Daoy (cell line): ENCODE measurements around the gene ILK. TPM values are rescaled to one million over a fixed set of nuclear protein-coding genes. Genes with fewer than 3 reads are reported as not detected.

Experiments used
- DNase-seq: peaks from one replicate; pipeline ENCODE4 v3.0.0-alpha.2; 2015; ENCODE audit warnings: low read depth
- total RNA-seq: library from RNA; depleted of rRNA; stranded (reverse); fragments of >200 nt; shearing (Covaris generic); gene quantifications from 2 replicates; pipeline ENCODE4 v1.2.3, GENCODE V29; 2014

The ILK gene
- total RNA-seq, 1 experiment from 2014 or later, result 140 TPM

DNA sequence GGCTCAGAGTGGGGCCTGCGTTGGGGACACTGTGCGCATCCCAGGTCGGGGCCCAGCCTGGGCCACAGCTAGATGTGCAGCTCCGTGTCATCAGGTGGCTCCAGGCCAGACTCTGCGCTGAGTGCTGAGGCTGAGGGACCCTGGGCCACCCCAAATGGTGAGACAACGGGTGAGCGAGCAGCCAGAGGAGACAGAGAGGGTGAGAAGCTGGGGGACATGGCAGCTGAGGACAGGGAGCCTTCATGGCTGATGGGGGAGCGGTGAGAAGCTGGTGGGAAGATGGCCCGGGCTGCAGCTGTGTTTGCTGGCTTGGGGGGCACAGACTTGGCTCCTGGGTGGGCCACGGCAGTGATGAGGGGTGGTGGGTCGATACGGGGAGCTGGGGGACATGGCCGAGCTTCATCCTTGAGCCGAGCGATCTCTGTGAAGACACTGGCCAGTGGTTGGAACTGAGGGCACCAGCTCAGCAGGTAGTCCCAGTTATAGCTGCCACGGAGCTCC, 18.2 kb downstream of the ILK start:
- DNase-seq, result no peak

DNA sequence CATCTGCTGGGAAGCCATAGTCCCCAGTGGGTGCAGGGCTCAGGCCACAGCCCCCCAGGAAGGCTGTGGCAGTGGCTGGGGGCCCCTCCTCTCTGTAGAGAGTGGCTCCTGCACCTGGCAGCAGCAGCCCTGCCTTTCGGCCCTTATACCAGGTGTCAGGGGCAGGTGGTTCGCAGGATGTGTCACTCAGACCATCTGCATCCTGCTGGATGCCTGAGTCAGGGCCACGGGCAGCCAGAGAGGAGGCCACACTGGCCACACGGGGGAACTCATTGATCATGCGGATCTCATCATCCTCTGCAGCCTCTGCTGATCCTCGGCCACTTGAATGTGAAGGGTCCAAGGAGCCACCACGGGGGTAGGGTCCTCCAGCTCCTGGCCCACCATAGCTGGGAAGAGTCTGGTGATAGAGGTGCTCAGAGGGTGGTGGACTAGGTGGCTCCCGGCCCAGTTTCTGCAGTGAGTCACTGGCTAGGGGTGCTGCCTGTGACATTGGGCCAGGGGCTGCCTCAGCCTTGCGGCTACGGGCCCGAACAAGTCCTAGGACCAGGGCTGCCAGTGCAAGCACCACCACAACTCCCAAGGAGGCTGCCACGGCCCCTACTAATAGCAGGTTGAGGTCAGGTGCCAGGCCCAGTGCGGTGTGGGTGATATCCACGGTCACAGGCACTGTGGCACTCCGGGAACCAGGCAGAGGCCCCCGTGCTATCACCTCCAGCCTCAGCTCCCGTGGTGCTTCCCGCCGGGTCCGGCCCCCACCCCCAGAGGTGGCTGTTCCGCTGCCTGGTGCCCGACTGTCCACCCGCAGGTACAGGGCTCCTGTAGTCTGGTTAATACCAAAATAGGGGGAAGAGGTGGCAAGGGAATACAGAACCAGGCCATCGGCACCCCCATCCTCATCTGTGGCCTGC, 18.9 kb downstream of the ILK start:
- no peak for DNase-seq

DNA sequence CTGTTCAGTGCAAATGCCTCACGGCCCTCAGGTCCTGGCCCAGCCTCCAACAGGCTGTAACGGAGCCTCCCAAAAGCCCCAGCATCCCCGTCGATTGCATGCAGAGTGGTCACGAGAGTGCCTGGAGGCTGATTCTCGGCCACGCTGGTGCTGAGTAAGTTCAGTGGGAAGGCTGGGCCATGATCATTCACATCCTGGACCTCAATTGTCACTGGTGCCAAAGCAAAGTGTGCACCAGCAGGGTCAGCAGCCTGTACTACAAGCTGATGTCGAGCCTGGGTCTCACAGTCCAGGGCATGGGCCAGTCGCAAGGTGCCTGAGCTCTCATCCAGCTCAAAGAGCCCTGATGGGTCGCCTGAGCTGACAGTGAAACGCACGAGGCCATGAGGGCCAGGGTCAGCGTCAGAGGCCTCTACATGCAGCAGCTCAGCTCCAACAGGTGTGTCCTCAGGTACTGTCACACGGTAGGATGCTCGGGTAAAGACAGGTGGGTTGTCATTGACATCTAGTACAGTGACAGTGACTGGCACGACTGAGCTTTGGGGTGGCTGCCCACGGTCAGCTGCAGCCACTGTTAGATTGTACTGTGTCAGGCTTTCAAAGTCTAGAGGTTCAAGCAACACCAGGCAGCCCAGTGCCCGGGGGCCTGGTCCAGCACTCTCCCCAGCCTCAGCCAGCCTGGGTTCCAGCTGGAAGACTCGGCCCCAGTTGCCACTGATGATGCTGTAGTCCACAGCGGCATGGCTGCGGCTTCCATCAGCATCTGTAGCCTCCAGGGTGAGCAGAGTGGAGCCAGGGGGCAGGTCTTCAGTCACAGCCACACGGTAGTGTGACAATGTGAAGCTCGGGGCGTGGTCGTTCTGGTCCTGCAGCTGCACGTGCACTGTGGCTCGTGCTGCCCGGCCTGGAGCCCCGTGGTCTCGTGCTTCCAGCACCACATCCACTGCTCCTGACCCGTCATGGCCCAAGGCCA, 20.1 kb downstream of the ILK start:
- DNase-seq, result no peak

DNA sequence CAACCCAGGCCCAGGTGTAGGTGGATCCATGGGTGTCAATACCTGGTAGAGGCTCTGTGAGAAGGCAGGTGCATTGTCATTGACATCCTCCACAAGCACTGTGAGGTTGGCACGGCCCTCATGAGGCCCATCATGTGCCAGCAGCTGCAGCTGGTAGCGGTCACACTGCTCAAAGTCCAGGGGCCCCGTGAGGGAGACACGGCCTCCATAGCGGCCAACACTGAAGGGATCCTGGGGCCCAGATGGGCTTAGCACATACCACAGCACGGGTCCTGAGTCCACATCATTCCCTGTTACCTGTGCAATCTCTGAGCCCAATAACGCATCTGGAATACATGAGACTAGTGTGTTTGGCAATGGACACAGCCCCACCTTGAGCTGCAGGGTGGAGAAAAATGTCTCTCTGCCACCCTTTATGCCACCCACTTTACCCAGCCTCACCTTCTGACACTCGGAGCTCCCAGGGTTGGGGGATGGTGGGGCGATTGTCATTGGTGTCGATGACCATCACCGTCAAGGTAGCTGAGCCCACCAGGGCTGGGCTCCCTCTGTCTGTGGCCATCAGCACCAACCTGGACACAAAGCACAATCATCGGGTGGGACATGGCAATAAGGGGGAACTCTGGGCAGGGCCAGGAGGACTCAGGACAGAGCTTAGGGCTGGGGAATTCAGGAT, 21.7 kb downstream of the ILK start:
- DNase-seq, result no peak

DNA sequence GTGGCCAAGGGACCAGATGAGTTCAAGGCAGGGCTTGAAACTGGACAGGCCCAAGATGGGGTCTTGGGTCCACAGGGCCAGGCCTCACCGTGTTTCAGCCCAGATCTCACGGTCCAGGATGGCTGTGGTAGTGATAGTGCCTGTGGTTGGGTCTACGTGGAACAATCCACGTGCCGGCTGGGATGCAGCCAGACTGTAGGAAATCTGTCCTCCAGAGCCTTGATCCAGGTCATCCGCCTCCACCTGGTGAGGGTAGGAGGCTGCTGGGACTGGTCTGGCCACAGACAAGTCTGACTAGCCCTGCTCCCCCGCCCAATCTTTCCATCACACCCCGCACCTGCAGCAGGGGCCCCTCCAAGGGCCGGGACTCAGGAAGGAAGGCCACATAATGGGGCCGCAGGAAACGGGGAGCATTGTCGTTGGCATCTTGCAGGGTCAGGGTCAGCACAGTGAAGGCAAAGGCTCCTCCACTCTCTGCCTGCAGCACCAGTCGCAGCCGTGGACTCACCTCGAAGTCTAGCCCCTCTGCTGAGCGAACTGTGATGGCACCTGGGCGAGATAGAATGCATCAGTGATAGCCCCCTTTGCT, 22.4 kb downstream of the ILK start:
- DNase-seq, result no peak

DNA sequence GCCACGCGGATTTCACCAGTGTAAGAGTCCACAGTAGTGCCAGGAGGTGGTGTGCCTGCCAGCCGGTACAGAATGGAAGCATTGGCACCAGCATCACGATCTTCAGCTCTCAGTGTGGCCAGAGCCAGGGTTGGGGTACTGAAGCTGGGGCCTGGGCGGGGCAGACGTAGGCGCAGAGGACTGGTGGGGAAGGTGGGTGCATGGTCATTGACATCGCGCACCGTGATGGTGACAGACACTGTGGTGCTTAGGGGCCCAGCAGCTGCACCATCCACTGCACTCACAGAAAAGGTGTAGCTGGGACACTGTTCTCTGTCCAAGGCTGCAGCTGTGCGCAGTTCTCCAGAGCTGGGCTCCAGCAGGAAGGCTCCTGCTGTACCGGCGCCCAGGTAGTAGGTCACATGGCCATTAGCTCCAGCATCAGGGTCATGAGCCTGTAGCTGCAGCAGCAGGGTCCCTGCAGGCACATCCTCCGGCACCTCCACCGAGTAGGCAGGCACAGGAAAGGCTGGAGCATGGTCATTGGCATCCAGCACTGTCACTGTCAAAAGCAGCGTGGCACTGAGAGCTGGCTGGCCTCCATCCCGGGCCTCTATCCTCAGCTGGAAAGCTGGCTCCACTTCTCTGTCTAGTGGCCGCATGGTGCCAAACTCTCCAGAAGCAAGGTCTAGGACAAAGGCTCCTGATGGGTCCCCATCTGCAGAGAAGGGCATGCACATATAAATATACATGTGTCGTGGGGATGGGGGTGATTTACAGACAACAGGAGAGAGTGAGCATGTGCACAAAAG, 23.6 kb downstream of the ILK start:
- DNase-seq, result no peak

DNA sequence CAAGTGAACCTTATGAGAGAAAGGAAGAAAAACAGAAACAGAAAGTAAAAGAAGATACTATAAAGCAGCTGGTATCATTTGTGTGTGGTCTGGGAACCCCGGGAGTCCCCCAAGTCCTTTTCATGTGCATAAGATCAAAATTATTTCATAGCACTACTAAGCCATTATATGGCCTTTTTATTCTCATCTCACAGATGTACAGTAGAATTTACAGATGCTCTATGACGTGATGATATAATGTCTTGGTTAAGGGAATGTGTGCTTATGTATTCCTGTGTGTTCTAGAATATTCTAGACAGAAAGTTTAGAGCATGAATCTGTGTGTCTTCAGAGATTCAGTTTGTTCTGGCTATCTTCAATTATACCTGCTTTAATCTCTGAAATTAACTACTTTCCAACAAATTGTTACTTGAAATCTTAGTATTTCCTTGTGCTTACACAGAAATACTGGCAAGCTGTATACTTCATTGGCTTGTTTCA, 24.2 kb downstream of the ILK start:
- DNase-seq, result no peak

DNA sequence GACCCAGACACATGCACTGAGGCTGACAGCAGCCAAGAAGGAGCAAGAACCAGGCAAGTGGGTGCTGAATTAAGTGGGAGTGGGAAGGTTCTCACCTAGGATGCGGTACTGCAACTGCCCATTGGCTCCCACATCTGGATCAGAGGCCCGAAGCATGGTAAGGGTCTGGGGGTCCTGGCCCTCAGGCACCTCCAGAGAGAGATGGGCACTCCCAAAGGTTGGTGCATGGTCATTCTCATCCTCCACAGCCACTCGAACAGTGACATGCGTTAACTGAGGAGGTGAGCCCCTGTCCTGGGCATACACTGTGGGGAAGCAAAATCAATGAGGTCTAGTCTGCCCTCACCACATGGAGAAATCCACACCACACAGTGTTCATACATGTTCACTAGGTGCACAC, 25.0 kb downstream of the ILK start:
- no peak for DNase-seq

DNA sequence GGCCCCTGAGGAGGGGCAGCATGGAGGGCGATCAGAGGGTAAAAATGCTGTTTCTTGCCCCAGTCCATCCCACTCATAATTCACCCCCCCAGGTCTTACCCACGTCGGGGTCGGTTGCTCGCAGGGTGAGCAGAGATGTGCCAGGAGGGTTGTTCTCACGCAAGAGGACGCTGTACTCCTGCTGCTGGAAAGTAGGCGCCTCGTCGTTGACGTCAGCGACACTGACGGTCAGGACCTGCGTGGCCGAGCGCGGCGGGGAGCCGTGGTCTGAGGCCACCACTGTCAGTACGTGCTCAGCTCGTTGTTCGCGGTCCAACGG, 26.0 kb downstream of the ILK start:
- no peak for DNase-seq

DNA sequence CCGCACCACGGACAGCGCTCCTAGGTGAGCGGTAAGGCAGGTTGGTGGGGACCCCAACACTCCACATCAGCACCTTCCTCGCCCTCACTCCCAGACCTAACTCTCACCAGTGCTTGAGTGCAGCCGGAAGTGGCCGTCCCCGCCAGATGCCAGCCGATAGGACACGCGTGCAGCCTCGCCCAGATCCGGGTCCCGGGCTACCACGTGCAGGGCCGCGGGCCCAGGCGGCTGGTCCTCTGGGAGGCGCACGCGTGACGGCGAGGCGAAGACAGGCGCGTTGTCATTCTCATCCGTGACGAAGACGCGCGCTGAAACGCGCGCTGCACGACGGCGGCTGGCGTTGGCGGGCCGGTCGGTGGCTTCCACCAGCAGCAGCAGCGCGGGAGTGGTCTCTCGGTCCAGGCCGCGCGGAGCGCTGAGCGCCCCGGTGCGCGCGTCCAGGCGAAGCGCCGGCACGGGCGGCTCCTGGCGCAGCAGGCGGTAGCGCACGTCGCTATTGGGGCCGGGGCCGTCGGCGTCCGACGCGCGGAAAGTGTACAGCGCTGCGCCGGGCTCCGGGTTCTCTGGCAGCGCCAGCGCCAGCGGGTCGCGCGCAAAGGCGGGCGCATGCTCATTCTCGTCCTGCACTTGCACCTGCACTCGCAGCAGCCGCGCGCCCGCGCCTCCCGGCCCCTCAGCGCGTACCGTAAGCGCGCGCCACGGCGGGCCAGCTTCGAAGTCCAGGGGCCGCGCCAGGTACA, 26.5 kb downstream of the ILK start:
- DNase-seq, result no peak

DNA sequence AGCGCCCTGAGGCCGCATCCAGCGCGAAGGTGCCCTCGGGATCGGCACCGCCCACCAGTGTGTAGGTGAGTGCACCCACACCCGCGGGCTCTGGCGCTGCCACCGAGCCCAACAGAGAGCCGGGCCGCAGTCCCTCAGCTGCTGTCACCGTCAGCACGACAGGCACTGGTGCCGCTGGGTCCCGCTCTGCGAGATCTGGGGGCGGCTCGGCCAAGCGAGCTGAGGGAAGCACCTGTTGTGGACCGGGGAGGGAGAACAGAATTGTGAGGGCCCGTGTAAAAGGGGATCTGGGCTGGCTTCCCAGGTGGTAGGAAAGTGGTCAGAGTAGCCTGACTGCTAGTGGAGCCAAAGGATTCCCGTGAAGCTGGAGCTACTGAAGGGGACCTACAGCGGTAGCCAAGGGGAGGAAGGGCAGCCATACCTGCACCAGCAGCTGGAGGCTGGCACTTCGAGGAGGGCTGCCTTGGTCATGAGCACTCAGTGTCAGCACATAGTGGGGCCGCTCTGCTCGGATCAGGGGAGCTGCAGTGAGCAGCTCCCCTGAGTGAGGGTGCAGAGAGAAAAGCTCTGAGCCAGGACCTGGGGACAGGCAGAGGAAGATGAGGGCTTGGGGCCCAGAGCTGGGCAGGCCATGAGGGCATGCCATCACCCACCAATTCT, 27.2 kb downstream of the ILK start:
- no peak for DNase-seq

DNA sequence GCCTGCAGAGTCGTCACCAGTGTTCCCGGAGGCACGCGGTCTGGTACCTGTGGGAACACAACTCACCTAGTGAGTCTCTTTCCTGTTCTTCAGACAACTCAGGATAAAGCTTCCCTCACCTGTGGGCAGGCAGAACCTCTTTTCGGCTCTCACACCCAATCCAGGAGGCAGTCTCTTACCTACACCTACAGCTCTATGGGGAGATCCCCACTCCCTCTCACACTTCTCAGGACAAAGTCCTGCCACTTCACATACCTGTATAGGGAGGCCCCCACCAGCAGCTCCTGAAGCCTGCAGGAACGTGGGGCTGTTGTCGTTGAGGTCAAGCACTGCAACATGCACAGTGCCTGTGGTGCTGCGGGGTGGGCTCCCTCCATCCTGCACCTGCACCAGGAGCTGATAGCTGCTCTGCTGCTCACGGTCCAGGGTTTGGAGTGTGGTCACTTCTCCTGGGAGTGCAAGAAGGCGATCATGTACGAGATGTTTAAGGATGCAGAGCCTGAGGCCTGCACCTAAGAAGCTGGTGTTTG, 27.9 kb downstream of the ILK start:
- no peak for DNase-seq

DNA sequence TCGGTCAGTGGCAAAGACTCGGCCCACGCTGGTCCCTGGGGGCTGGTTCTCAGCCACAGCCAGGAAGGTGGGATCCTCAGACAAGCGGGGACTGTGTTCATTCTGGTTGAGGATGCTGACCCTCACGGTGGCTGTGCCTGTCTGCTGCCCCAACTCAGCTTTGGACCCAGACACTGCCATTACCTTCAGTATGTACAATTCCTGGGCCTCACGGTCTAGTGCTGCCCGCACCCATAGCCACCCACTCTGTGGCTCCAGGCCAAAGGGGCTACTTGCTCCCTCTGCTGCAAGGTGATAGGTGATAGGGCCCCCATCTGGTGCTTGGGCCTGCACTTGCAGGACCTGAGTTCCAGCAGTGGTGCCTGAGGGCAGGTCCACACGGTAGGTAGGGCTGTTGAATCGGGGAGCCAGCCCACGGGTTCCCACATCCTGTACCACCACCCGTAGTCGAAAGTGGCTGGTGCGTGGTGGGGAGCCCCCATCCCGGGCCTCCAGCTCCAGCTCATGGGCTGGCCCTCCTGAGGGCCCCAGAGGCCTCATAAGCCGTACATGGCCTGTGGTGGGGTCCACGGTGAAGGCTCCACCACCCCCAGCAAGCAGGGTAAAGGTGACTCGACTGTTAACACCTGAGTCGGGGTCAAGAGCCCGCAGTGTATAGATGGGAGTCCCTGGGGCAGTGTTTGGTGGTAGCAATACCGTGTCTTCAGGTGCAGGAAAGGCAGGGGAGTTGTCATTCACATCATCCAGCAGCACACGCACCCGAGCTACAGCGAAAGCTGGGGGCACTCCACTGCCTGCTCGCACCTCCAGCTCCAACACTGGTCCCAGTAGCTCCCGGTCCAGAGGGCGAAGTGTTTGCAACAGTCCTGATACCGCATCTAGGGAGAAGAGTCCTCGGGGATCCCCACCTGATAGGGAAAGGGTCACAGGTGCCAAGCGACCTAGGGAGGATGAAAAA, 28.8 kb downstream of the ILK start:
- no peak for DNase-seq

DNA sequence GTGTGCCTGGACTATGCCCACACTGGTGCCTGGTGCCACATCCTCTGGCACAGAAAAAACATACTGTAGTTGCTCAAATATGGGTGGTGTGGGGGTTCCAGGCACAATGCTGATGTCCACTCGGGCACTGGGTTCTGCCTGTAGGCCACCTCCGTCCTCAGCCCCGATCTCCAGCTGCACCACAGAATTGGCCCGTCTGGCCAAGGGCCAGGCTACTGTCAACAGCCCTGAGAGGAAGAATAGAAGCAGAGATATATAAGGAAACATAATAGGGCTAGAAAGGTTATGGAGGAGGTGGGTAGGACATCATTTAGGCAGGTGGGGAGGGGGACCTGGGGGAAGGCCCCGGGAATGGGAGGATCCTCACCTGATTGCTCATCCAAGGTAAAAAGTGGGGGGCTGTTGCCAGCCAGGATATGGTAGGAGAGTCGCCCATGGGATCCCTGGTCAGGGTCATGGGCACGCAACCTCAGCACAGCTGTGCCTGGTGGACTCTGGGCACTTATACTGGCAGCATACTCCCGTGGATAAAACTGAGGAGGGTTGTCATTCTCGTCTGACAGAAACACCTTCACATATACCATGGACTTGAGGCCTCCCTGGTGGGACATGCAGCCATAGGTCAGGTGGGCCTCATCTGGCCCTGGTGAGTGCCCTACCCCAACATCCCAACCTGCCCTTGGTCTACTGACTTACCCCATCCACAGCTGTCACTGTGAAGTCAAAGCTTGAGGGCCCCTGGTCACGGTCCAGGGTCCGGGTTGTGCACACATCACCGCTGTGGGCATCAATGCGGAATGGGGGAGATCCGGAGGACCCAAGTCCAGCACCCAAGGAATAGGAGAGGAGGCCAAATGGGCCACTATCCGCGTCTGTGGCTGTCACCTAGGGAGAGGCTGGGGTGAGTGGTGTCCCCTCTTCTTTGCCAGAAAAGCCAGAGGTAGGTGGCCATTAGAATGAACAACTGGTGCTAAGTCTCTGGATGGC, 30.1 kb downstream of the ILK start:
- DNase-seq, result no peak

DNA sequence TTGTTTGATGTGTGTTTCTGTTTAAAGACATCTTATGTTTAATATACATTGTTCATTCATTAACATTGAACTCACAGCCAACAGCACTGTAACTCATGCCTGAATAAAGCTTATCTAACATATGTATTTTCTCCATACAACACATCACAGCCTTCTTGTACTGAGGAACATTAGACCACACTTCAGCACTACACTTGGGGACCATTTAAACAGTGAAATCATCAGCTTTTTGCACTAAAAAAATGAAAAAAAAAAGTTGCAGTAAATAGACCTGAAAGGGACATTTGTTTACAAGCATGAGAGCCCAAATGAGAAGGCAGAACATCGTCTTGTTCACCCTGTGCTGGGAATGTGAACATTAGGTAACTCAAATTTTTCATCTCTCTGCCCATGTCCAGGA, 31.0 kb downstream of the ILK start:
- DNase-seq, result no peak

DNA sequence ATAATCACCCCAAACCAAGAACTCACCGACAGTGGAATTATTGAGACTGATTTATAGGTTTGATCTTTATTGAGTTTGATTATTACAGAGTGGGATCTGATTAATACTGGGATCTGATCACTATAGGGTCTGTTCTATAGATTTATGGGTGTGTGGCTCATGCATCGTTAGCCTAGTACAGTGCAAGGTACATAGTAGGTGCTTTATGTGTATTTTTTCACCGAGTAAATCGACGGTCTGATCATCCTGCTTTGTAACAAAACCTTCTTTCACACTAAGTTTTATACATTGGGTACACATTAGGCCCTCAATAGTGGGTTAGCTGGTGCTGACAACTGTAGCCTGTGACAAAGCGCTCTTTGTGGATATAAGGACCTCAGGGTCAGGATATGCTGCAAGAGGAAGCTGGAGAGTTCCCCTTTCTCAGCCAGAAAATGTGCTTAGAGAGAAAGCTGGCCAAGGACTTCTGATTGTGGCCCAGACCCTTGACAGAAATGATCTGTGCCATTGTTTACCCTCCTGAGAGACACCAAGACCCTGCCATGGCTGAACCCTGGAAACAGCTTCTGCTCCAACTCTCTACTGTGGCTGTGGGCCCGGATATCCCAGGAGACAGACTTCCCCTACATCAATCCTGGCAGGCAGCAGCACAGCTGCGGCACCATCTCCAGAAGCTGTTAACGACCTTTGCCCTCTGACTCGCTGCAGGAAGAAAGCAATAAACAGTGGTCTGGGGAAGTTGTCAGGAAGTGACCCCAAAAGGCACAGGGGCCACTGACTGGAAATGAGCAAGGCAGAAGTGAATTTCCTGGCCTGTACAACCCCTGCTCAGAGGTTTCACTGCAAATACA, 31.7 kb downstream of the ILK start:
- DNase-seq, result no peak
